GM19025 (cell line): ENCODE data around the gene AGAP6.
A peak's percentile ranks its signal among the peaks of the same experiment; 100 is the strongest.
"Not testable (repeated sequence)": the region's sequence is repeated elsewhere in the genome, so short reads cannot be mapped to it uniquely, and the experiment has no call there.

ENCODE experiments used
- ATAC-seq: cut with Tn5 transposase; IDR thresholded peaks from one replicate; pipeline ENCODE4 v1.9.1; 2021; ENCODE audit warnings: mild to moderate bottlenecking, low read depth, moderate library complexity; ENCODE audit not compliant: unreplicated experiment

AGAP6 gene

DNA sequence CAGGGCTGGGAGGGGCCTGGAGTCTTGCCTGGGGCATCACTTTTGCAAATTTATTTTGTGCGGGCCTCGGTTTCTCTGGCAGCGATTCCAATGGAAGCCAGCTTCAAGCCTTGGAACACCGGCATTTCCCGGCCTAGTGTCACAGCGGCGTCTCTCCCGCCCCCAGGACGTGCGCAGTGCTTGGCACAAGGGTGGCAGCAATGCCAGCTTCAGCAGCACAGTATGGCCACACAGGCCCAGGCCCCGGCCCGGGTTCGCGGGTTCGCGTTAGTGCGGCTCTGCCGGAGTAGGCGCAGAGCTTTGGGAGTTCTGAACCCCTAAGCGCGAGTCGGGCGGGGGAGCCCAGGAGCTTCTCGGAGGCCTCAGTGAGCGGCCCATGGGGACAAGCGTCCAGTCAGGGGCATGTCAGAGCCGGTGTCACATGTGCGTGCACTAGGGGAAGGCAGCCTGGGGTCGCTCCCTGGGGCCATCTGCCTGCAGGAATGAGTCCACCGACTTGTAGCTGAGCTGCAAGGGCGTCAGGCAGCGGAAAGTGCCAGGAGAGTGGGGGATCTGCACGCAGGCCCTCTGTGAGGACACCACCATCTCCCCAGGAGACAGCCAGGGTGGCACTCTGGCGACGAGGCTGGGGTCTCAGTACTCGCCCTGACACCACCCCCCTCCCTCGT, 36.6 kb downstream of the AGAP6 start:
- not testable (repeated sequence) for ATAC-seq

GRCh38 chr10:50025627-50026026, 37.4 kb downstream of the AGAP6 start:
- ATAC-seq: no peak

DNA sequence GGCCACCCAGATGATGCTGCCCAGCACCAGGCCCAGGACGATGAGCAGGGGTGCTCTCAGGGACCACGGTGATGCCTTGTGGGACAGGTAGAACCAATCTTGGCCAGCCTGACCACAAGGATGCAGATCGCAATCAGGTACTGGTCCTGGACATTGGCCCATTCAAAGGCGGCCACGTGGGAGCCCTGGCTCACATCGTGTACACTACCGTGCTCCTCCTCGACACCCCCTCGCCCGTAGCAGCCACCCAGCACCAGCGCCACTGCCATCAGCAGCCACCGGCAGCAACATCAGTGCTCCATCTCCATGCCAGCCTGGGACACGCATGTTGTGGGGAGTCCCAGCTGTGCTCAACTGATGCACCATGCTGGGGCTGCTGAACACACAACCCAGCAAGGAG, 39.0 kb downstream of the AGAP6 start:
- no peak for ATAC-seq

DNA sequence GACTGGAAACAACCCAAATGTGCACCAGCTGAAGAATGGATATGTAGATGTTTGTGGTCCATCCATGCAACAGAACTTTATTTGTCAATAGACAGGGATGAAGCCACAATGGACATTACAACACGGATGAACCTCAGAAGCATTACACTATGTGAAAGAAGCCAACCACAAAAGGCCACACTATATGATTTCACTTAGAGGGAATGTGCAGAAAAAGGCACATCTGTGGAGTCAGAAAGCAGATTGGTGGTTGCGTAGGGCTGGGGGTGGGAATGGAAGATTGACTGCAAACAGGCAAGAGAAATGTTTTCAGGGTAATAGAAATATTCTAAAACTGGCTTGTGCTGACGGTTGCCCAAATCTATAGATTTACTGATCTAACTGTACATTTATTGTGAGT, 45.3 kb downstream of the AGAP6 start:
- no peak for ATAC-seq

- ATAC-seq: not testable (repeated sequence)
Observed at GRCh38 chr10:50035337-50035736, 47.1 kb downstream of the AGAP6 start.

DNA sequence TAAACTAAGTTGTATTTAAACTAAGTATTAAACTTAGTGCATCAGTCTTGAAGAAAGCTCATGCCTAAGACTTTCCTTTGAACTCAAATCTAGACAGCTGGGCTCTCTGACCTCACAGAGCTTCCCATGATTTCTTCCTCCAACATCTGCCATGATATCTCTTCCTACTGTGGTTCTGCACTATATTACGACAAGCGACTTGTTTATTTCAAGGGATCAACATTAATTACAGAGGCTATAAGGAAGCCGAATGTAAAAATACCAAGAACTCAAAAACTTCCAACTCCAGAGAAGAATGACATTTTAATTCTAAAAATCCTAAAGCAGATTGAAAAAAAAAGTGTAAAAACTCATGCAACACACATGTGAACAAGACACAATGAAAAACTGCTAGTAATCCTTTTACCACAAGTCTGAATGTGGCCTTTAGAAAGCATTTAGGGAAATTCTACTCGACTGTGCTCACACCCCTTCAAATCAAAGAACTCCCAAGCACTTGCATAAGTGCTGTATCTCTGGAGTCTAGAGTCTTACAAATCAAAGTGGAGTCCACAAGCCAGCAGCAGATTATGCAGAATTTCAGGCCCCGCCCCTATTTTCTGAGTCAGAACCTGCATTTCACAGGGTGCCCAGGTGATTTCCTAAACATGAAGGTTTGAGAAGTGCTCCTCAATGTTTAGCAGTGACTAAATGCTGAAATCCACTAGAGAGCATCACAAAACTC, 56.9 kb downstream of the AGAP6 start:
- ATAC-seq: no peak

DNA sequence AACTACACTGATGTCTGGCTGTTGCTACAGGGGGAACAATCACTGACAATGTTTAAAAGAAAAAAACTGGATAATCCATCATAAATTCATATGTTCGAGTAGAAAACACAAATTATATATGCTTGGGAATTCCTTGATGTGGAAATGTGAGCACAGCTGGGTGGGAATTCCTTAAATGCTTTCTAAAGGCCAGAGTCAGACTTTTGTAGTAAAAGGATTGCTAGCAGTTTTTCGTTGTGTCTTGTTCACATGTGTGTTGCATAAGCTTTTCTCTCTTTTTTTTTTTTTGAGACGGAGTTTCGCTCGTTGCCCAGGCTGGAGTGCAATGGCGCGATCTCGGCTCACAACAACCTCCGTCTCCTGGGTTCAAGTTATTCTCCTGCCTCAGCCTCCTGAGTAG, 58.3 kb downstream of the AGAP6 start:
- not testable (repeated sequence) for ATAC-seq

DNA sequence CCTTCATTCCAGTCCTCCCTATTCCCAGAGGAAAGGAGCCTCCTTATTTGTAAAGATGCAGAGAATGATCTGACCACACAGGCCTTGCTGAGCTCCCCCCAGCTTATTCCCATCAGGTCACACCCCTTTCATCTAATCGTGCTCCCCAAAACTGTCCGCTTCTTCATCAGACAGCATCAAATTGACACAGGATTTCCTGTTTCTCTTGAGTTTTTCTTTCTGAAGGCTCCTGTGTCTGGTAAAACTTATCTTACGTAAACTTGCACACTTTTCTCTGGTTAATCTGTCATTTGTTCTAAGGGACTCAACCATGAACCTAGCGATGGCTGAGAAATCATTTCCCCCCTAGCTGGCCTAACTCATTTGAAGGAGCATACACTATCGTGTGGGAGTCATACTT, 59.4 kb downstream of the AGAP6 start:
- not testable (repeated sequence) for ATAC-seq

GRCh38 chr10:50051995-50052660, 63.9 kb downstream of the AGAP6 start:
- ATAC-seq: peak; percentile 81

- peak; percentile 14 for ATAC-seq
Observed at GRCh38 chr10:50052778-50053376, 64.7 kb downstream of the AGAP6 start.

GRCh38 chr10:50055494-50056292, 67.5 kb downstream of the AGAP6 start:
- ATAC-seq: not testable (repeated sequence)

DNA sequence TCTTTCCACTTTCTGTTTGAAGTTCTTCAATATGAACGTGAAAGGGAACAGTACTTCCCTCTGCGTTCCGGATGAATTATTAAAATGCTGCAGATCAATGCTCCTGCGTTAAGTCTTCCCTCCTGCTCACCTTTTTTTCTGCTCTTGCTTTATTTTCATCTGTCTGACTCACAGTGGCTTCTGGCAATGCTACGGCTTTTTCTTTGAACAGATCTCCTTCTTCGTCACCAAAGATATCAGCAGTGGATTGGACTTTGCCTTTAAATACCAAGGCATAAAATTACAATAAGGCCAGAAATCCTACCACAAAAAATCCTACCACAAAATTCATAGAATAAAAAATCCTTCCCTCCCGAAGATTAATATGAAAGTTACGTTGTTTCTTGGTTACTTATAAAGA, 68.4 kb downstream of the AGAP6 start:
- ATAC-seq: not testable (repeated sequence)

GRCh38 chr10:50058727-50059126, 70.5 kb downstream of the AGAP6 start:
- ATAC-seq: not testable (repeated sequence)

DNA sequence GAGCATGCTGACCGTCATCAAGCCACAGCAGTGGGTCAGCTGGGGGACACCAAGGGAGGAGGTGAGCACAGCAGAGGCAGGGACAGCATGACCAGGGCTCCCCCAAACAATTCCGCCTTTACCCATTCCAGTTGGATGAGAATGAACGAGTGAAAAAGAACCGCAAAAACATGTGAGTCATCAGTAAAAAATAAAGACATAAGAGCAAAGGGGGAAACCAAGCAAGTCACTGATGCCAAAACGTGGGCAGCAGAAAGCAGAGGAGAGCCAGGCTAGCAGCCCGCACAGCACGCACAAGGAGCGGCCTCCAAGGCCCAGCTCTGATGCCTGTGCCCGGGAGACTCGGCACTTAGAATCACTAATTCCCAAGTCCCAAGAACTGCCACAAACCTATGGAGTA, 71.7 kb downstream of the AGAP6 start:
- ATAC-seq: not testable (repeated sequence)
